SK-N-SH (cell line): ENCODE results near the gene MACROD1. TPM values are rescaled to one million over a fixed set of nuclear protein-coding genes. Genes with fewer than 3 reads are reported as not detected.
A peak's percentile ranks its signal among the peaks of the same experiment; 100 is the strongest.

Experiments
- CTCF ChIA-PET: fragments of 300-600, 350-600 bp; formaldehyde crosslinking; extraction: SDS; loops from one replicate; lab custom pipeline; 2021; lab: Yijun Ruan, JAX
- POLR2A ChIA-PET: fragments of 350-600 bp; sonication (Branson Sonifier 250); formaldehyde crosslinking; extraction: SDS; loops from one replicate; lab custom pipeline; 2020; ENCODE audit warnings: antibody characterized with exemption, inconsistent platforms; lab: Yijun Ruan, JAX
- DNase-seq: peaks from one replicate; pipeline ENCODE4 v3.0.0; 2012
- H2AFZ ChIP-seq: fragments of 200-600 bp; sonication (generic); 2 replicates; pipeline ENCODE4 v1.8.1; 2016; ENCODE audit warnings: antibody characterized with exemption, mild to moderate bottlenecking, low read depth
- H3F3A ChIP-seq: fragments of 200-600 bp; sonication (generic); replicated peaks from 2 replicates; pipeline ENCODE3; 2016; ENCODE audit warnings: antibody characterized with exemption, mild to moderate bottlenecking; ENCODE audit not compliant: insufficient read depth
- H3K27ac ChIP-seq, 2 experiments: fragments of 200-500 bp in 1 of 2; fragments of 200-600 bp in 1 of 2; sonication (Bioruptor generic) in 1 of 2; sonication (generic), shearing (Covaris generic) in 1 of 2; 2 replicates each; pipeline versions ENCODE4 v1.5.1 to v1.6.1; 2014 to 2016; ENCODE audit warnings: low read depth in 2 of 2, inconsistent platforms in 1 of 2, low read length in 1 of 2, mild to moderate bottlenecking in 1 of 2, mixed read lengths in 1 of 2
- H3K27me3 ChIP-seq: fragments of 200-600 bp; sonication (generic), shearing (Covaris generic); 2 replicates; pipeline ENCODE4 v1.6.1; 2016; ENCODE audit warnings: mixed run types; ENCODE audit not compliant: insufficient read depth
- H3K36me3 ChIP-seq, 2 experiments: fragments of 200-500 bp in 1 of 2; fragments of 200-600 bp in 1 of 2; sonication (Bioruptor generic) in 1 of 2; sonication (generic) in 1 of 2; replicated peaks in 1 of 2; 2 replicates each; pipeline versions ENCODE3 to v1.5.1; 2014 to 2016; ENCODE audit warnings: low read length in 1 of 2, mild to moderate bottlenecking in 1 of 2; ENCODE audit not compliant: insufficient read depth in 2 of 2, control insufficient read depth in 1 of 2
- H3K4me1 ChIP-seq, 2 experiments: fragments of 200-500 bp in 1 of 2; fragments of 200-600 bp in 1 of 2; sonication (Bioruptor generic) in 1 of 2; sonication (generic), shearing (Covaris generic) in 1 of 2; 2 replicates each; pipeline versions ENCODE4 v1.5.1 to v1.6.1; 2014 to 2016; ENCODE audit warnings: low read depth in 1 of 2, low read length in 1 of 2, mixed run types in 1 of 2; ENCODE audit not compliant: insufficient read depth in 2 of 2, control insufficient read depth in 1 of 2
- H3K4me2 ChIP-seq: fragments of 200-600 bp; sonication (generic), shearing (Covaris generic); 2 replicates; pipeline ENCODE4 v1.6.1; 2017; ENCODE audit warnings: mixed run types
- H3K4me3 ChIP-seq, 2 experiments: fragments of 200-500 bp in 1 of 2; fragments of 200-600 bp in 1 of 2; sonication (Bioruptor generic) in 1 of 2; sonication (generic), shearing (Covaris generic) in 1 of 2; 2 replicates each; pipeline versions ENCODE4 v1.5.1 to v1.8.1; 2014 to 2016; ENCODE audit warnings: low read depth in 2 of 2, inconsistent platforms in 1 of 2, low read length in 1 of 2, mild to moderate bottlenecking in 1 of 2, mixed read lengths in 1 of 2, moderate library complexity in 1 of 2
- H3K79me2 ChIP-seq: fragments of 200-600 bp; sonication (generic); 2 replicates; pipeline ENCODE4 v1.8.1; 2017; ENCODE audit warnings: mild to moderate bottlenecking; ENCODE audit not compliant: insufficient read depth
- H3K9ac ChIP-seq: fragments of 200-600 bp; sonication (generic); 2 replicates; pipeline ENCODE4 v1.6.1; 2017; ENCODE audit warnings: mixed run types
- H3K9me2 ChIP-seq: fragments of 200-600 bp; sonication (generic); 2 replicates; pipeline ENCODE4 v1.6.1; 2017; ENCODE audit warnings: mixed run types
- H3K9me3 ChIP-seq: fragments of 200-600 bp; sonication (generic); 2 replicates; pipeline ENCODE4 v1.6.1; 2017; ENCODE audit warnings: mixed run types, mild to moderate bottlenecking, moderate library complexity
- H4K20me1 ChIP-seq: fragments of 200-600 bp; sonication (generic); 2 replicates; pipeline ENCODE4 v1.6.1; 2017; ENCODE audit warnings: mild to moderate bottlenecking, mixed run types; ENCODE audit not compliant: insufficient read depth
- ELF1 ChIP-seq: IDR thresholded peaks from 2 replicates; pipeline ENCODE4 v1.4.0; 2012
- EP300 ChIP-seq, 2 experiments: IDR thresholded peaks; 2 replicates each; pipeline versions ENCODE4 v1.4.0 to v1.6.1; 2012; ENCODE audit warnings: borderline replicate concordance in 1 of 2, low read depth in 1 of 2, low read length in 1 of 2
- EZH2phosphoT487 ChIP-seq: fragments of 200-600 bp; sonication (generic); IDR thresholded peaks from 2 replicates; pipeline ENCODE4 v1.6.1; 2017; ENCODE audit warnings: low read depth, mixed run types, mild to moderate bottlenecking, antibody characterized with exemption, moderate library complexity, borderline replicate concordance
- FOXM1 ChIP-seq: IDR thresholded peaks from 2 replicates; pipeline ENCODE4 v1.4.0; 2012; ENCODE audit warnings: low read depth, mild to moderate bottlenecking
- GABPA ChIP-seq: IDR thresholded peaks from 2 replicates; pipeline ENCODE4 v1.4.0; 2012; ENCODE audit warnings: low read depth, mild to moderate bottlenecking
- JUND ChIP-seq: IDR thresholded peaks from 2 replicates; pipeline ENCODE4 v1.4.0; 2012
- MXI1 ChIP-seq: IDR thresholded peaks from 2 replicates; pipeline ENCODE4 v1.6.1; 2012; ENCODE audit warnings: mild to moderate bottlenecking, low read depth, low read length, improper control_type of control experiment
- NFIC ChIP-seq: IDR thresholded peaks from 2 replicates; pipeline ENCODE4 v1.4.0; 2012; ENCODE audit warnings: borderline replicate concordance
- NRF1 ChIP-seq: IDR thresholded peaks from 2 replicates; pipeline ENCODE4 v1.6.1; 2012; ENCODE audit warnings: low read depth, mild to moderate bottlenecking, low read length
- RFX5 ChIP-seq: IDR thresholded peaks from 2 replicates; pipeline ENCODE4 v1.6.1; 2012; ENCODE audit warnings: mild to moderate bottlenecking, improper control_type of control experiment, low read length
- RXRA ChIP-seq: IDR thresholded peaks from 2 replicates; pipeline ENCODE4 v1.4.0; 2012; ENCODE audit warnings: low read depth, mild to moderate bottlenecking, borderline replicate concordance
- SMC3 ChIP-seq: IDR thresholded peaks from 2 replicates; pipeline ENCODE4 v1.6.1; 2012; ENCODE audit warnings: low read depth, low read length, improper control_type of control experiment
- TCF12 ChIP-seq: IDR thresholded peaks from 2 replicates; pipeline ENCODE4 v1.4.0; 2012
- USF1 ChIP-seq: IDR thresholded peaks from 2 replicates; pipeline ENCODE4 v1.4.0; 2012; ENCODE audit warnings: low read depth, borderline replicate concordance
- USF2 ChIP-seq: fragments of 150-350 bp; IDR thresholded peaks from 2 replicates; pipeline ENCODE4 v1.6.1; 2017; ENCODE audit warnings: antibody characterized with exemption, low read length, low read depth, borderline replicate concordance
- WGBS: methylation state at CpG from one replicate; pipeline ENCODE4 v1.1.6; 2017; ENCODE audit warnings: low lambda C conversion rate; 5-methylcytosine and 5-hydroxymethylcytosine counted together
- polyA plus RNA-seq, 3 experiments: library from polyadenylated mRNA; depleted of rRNA; stranded (reverse); fragments of >200 nt; gene quantifications; 2 replicates each; pipeline ENCODE4 v1.2.3, GENCODE V29; 2012
- TF ChIP-seq, protein P1 (sequence below): IDR thresholded peaks from 2 replicates; pipeline ENCODE4; 2012
- TF ChIP-seq, protein P2 (sequence below): IDR thresholded peaks from 2 replicates; pipeline ENCODE4 v1.4.0; 2012; ENCODE audit warnings: low read depth, borderline replicate concordance
- TF ChIP-seq, protein P3 (sequence below): IDR thresholded peaks from 2 replicates; pipeline ENCODE4 v1.6.1; 2012; ENCODE audit warnings: mild to moderate bottlenecking, low read depth, low read length, moderate library complexity

Gene MACROD1
- polyA plus RNA-seq, 1 of the 3 experiments (the other 2 are of a cell fraction) = 49.1 TPM

DNA sequence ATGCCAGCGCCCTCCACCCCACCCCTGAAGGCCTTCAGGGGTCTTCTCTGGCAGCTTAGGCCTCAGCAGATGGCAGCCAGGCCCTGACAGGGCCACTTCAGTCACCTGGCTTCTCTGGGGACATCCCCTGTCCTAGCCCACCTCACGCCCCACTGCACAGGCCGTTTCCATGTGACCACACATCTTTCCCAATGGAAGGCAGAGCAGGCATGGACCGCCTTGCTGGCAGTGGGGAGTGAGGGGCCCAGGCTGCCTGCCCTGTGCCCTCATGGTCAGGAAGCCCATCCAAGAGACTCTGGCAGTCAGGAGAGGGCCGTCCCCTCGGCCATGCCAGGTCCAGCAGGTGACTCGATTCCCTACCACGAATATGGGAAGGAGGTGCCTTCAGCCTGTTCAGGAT is 25.8 kb downstream of the MACROD1 start (continued):
- no peak for TF ChIP-seq RFX5

- CTCF ChIA-PET = no interaction called here
- Histone ChIP-seq H3F3A (no peaks in the 10 kb centered on the region), H4K20me1 (no peaks in the 10 kb centered on the region), H2AFZ (no peak overlapping the region), H3K4me2 (no peak overlapping the region), H3K9me3 (no peaks in the 10 kb centered on the region), H3K9me2 (no peaks in the 10 kb centered on the region), H3K4me1 (peaks cover 0 to 45% of the 10 kb centered on the region in 2 experiments; a peak in 1 of 4 replicates), H3K79me2 (no peaks in the 10 kb centered on the region), H3K4me3 (no peak overlapping the region), H3K9ac (no peak overlapping the region), H3K27ac (peak overlapping the region in 1 of 2 experiments; percentile 35; a peak in 1 of 4 replicates), H3K36me3 (no peaks in the 10 kb centered on the region), H3K27me3 (no peaks in the 10 kb centered on the region)
- 97% methylated on average over 13 of the region's 15 CpGs for WGBS
- DNase-seq = peak; percentile 65
- TF ChIP-seq, protein P1, sequence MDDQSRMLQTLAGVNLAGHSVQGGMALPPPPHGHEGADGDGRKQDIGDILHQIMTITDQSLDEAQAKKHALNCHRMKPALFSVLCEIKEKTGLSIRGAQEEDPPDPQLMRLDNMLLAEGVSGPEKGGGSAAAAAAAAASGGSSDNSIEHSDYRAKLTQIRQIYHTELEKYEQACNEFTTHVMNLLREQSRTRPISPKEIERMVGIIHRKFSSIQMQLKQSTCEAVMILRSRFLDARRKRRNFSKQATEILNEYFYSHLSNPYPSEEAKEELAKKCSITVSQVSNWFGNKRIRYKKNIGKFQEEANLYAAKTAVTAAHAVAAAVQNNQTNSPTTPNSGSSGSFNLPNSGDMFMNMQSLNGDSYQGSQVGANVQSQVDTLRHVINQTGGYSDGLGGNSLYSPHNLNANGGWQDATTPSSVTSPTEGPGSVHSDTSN = no peak
- peak; percentile 67; the same call in 1 of the 2 replicates for TF ChIP-seq MXI1
- TF ChIP-seq USF1 = no peak
- TF ChIP-seq JUND = no peak
- TF ChIP-seq, protein P2, sequence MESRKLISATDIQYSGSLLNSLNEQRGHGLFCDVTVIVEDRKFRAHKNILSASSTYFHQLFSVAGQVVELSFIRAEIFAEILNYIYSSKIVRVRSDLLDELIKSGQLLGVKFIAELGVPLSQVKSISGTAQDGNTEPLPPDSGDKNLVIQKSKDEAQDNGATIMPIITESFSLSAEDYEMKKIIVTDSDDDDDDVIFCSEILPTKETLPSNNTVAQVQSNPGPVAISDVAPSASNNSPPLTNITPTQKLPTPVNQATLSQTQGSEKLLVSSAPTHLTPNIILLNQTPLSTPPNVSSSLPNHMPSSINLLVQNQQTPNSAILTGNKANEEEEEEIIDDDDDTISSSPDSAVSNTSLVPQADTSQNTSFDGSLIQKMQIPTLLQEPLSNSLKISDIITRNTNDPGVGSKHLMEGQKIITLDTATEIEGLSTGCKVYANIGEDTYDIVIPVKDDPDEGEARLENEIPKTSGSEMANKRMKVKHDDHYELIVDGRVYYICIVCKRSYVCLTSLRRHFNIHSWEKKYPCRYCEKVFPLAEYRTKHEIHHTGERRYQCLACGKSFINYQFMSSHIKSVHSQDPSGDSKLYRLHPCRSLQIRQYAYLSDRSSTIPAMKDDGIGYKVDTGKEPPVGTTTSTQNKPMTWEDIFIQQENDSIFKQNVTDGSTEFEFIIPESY = no peak
- no peak for TF ChIP-seq NRF1
- TF ChIP-seq GABPA = no peak
- no peak for TF ChIP-seq SMC3
- no peak for TF ChIP-seq FOXM1
- TF ChIP-seq EP300 (IDR thresholded peaks at IDR 0.05; ENCODE audit: borderline replicate concordance in 1 of 2, low read depth in 1 of 2, low read length in 1 of 2) = peak in 1 of 2 experiments; percentile 14; a peak in 1 of 4 replicates
- no peak for TF ChIP-seq RXRA
- no peak for TF ChIP-seq TCF12
- no peak for TF ChIP-seq ELF1
- TF ChIP-seq USF2 = no peak
- TF ChIP-seq, protein P3, sequence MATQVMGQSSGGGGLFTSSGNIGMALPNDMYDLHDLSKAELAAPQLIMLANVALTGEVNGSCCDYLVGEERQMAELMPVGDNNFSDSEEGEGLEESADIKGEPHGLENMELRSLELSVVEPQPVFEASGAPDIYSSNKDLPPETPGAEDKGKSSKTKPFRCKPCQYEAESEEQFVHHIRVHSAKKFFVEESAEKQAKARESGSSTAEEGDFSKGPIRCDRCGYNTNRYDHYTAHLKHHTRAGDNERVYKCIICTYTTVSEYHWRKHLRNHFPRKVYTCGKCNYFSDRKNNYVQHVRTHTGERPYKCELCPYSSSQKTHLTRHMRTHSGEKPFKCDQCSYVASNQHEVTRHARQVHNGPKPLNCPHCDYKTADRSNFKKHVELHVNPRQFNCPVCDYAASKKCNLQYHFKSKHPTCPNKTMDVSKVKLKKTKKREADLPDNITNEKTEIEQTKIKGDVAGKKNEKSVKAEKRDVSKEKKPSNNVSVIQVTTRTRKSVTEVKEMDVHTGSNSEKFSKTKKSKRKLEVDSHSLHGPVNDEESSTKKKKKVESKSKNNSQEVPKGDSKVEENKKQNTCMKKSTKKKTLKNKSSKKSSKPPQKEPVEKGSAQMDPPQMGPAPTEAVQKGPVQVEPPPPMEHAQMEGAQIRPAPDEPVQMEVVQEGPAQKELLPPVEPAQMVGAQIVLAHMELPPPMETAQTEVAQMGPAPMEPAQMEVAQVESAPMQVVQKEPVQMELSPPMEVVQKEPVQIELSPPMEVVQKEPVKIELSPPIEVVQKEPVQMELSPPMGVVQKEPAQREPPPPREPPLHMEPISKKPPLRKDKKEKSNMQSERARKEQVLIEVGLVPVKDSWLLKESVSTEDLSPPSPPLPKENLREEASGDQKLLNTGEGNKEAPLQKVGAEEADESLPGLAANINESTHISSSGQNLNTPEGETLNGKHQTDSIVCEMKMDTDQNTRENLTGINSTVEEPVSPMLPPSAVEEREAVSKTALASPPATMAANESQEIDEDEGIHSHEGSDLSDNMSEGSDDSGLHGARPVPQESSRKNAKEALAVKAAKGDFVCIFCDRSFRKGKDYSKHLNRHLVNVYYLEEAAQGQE = no peak
- TF ChIP-seq EZH2phosphoT487 = no peak
- no peak for TF ChIP-seq NFIC
- POLR2A ChIA-PET = interaction anchor here (1.8 kb wide), 1 partner anchor 80 kb away, joined by 3 read pairs; no protein-coding TSS in a partner anchor
Measured at GRCh38 chr11:64139049-64139448, 26.9 kb downstream of the MACROD1 start.
